Activated CD4-positive, alpha-beta T cell treated with anti-CD3 and anti-CD28 coated beads for 24 hours (primary cell): ENCODE measurements around the gene CFAP74.
A peak's percentile ranks its signal among the peaks of the same experiment; 100 is the strongest.
"Not testable (repeated sequence)": the region's sequence is repeated elsewhere in the genome, so short reads cannot be mapped to it uniquely, and the experiment has no call there.

ENCODE experiments used
- DNase-seq, 2 donors: peaks; one replicate each; pipeline ENCODE4 v3.0.0-alpha.2; 2020; ENCODE audit warnings: low read depth in 2 of 2

CFAP74 gene

DNA sequence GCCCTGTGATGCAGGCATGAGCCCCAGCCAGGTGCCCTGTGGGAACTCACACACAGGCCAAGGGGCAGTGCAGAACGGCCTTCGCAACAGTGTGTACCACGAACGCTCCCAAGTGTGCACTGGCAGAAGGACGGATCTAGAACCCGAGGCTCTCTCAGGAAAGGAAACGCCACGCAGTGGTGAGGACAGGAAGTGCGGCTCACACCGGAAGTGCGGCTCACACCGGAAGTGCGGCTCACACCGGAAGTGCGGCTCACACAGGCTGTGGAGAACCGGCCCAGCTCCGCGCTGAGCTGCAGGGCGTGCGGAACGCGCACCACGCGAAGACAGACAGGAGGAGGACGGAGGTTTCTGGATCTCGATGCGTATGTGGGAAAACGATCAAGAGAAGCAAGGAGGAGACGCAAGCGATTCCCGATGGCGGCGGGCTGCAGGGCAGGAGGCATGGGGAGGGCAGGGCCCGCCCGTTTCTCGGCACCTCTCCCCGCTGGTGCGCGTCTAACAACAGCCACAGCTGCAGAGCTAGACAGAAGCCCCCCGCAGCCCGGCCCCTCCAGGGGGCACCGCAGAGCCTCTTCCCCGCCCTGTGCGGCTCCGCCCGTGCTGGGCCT is 48.6 kb downstream of the CFAP74 start:
- peak in 1 of 2 donors; percentile 13 for DNase-seq

DNA sequence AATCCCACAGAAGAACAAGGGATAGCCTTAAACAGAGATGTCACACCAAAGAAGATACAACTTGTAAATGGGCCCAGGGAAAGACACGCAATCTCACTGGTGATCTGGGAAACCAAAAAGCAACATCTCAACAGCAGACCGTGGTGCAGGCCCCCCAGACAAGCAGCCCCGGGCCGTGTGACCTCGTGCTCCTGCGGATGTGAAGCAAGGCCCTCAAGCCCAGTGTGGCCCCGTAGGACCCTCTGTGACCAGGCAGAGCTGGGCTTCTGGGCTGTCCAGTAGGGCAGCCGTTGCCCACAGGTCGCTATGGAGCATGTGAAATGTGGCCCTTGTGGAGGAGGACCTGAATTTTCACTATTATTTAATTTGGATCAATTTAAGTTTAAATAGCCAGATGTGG is 49.6 kb downstream of the CFAP74 start:
- DNase-seq = no peak

DNA sequence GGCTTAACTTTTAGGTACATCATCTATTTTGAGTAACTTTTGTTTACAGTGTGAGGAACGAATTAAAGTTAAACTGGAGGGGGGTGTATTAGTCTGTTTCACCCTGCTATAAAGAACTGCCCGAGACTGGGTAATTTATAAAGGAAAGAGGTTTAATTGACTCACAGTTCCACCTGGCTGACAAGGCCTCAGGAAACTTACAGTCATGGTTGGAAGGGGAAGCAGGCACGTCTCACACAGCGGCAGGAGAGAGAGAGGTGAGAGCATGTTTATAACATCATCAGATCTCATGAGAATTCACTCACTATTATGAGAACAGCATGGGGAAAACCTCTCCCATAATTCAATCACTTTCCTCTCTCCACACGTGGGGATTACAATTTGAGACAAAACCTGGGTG is 52.6 kb downstream of the CFAP74 start:
- no peak for DNase-seq

DNA sequence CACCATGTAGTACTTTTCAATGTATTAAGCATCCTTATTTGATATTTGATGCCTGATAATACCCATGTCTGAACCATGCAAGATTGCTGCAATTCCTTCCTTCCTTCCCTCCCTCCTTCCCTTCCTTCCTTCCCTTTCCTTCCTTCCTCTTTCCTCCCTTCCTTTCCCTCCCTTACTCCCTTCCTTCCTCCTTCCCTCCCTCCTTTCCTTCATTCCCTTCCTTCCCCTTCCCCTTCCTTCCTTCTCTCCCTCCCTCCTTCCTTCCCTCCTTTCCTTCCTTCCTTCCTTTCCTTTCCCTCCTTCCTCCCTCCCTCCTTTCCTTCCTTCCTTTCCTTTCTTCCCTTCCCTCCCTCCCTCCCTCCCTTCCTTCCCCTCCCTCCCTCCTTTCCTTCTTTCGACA is 54.8 kb downstream of the CFAP74 start:
- no peak for DNase-seq

DNA sequence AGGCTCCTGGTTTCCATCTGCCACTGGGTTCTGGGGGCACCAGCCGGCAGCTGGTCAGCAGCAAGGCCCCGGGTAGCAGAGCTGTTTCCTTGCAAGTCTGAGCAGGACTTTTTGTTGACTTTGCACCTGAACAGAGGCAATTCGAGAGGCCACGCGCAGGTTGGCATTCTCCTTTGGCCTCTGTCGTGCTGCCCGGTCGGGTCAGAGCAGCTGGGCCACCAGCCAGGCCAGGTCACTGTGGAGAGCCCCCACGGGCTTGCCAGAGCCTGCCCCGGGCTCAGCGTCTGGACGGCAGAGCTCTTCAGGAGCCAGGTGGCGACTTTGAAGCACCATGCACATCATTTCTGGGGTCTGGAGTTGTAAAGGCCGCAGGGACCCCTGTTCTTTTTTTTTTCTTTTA is 56.1 kb downstream of the CFAP74 start:
- DNase-seq = no peak

DNA sequence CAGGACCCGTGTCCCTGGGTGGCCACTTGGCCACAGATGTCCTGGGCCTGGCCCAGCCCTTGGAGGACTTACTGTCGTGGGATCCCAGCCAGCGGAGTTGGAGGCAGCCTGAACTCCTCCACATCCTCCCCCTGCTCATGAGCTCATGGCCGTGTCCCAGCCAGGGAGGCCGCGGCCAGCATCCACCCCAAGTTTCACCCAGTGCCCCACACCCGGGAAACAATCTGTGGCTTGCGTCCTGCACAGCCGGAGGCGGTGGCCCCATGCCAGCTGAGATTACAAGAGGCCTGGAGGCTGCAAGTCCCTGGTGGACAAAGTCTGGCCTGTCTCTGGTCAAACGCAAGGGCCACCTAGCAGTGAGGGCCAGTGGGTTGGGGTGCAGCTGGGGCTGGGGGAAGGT is 57.0 kb downstream of the CFAP74 start:
- DNase-seq = no peak

DNA sequence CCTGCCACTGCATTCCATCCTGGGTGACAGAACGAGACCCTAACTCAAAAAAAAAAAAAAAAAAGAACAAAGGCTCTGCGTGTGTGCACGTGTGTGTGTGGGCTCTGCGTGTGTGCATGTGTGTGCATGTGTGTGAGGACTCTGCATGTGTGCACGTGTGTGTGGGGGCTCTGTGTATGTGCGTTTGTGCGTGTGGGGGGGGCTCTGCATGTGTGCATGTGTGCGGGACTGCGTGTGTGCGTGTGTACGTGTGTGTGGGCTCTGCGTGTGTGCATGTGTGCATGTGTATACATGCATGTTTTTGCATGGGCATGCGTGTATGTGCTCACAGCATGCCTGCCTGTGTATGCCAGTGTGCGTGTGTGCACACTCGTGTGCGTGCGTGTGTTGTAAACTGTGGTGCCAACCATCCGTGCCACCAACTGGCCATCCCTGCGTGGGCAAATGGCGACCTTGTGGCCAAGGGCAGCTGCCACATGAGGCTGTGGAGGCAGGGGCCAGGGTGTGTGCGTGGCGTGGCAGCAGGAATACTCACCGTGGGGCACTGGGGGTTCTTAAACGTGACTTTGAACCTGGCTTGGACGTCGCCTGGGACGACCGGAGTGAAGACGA is 57.7 kb downstream of the CFAP74 start:
- no peak for DNase-seq

DNA sequence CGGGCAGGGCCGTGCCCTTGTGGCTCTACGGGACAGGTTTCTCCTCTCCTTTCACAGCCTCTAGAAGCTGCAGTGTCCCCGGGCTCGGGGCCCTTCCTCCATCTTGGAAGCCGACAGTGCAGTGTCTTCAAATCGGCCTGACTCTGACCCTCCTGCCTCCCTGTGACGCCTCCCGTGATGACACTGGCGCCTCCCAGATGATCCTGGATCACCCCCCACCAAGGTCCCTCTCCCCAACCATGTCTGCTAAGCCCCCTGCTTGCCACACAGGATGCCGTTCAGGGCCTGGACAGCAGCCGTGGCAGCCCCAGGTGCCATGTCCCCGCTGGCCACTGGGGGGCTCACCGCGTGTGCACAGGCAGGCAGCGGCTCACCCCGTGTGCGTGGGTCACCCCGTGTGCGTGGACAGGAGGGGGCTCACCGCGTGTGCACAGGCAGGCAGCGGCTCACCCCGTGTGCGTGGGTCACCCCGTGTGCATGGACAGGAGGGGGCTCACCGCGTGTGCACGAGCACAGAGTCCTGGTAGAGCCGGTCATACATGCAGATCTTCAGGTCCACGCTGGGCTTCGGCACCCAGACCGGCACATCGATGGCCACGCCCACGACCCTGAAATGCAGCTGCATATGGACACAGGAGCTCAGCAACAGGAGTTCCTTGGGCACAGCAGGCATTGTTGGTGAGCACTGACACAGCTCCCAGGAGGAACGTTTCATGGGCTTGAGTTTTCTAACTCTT is 59.6 kb downstream of the CFAP74 start:
- DNase-seq = peak; percentile 28 to 41

DNA sequence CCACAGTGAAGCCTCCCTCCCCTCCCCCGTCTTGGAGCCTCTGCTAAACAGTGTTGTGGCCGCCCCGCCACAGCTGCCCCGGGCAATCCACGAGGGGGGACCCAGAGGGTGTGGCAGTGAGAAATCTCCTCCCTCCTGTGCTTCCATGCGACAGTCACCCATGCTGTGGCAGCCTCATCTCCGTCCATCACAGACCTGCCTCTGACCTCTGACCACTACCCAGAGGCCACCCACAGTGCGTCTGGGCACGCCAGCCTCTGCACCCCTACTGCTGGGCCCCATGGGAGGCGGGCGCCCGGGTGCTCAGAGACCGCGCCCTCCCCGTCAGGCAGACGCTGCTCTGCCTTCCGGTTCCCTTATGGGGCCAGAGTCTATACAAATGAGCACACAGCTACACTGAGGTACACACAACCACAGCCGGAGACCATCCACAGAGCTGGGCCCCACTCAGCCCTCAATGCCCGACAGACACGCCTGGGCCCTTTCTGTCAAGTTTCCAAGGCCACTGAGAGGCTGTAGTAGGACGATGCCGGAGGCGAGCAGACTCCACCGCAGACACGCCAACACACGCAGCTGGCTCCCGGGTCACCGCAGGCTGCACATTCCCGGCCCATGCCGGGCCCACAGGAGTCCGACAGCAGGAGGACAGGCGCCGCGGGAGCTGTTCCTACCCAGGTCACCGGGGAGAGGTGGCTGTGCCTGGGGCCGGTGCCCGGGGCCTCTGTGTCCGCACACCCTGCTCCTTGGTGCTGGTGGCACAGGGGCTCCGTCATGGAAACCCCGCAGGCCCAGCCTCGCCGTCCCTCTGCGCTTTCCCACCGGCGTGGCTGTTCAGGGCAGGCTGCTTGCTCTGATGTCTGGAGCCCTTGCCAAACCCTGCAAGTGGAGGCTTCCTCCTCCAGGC is 60.6 kb downstream of the CFAP74 start:
- no peak for DNase-seq

DNA sequence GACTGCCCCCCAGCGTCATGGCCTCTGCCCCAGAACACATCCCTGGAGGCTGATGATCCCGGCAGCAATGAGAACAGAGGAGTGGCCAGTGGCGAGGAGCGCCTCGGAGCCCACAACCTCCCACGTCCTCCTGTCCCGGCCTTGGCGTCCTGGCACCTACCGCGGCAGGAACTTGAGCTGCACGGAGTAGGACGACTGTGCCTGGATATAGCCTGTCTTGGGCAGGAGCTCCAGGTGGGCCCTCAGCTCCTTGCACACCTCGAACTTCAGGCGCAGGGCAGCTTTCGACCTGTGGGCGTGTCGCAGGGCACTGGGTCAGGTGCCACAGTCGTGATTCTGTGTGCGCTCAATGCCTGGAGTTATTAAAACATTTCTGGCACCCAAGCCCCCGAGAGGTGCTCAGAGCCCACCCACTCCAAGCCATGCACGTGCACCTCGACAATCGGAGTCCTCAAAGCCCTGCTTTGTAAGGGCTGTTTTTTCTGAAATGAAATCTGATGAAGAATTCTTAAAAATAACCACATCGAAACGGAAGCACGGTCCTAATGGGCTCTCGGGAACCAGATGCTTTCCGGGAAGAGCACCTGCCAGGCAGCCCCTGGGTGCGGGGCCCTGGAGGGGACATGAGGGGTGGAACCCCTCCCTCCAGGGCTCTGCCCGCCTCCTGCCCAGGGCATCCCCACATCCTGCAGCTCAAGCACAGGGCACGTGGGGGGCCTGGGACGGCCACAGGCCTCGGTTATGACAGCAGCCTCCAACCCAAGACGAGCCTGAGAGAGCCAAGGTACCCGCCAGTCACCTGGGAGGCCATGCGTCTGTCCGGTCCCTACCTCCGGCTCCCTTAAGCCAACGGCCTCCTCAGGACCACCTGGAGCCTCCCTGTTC is 61.5 kb downstream of the CFAP74 start:
- no peak for DNase-seq

DNA sequence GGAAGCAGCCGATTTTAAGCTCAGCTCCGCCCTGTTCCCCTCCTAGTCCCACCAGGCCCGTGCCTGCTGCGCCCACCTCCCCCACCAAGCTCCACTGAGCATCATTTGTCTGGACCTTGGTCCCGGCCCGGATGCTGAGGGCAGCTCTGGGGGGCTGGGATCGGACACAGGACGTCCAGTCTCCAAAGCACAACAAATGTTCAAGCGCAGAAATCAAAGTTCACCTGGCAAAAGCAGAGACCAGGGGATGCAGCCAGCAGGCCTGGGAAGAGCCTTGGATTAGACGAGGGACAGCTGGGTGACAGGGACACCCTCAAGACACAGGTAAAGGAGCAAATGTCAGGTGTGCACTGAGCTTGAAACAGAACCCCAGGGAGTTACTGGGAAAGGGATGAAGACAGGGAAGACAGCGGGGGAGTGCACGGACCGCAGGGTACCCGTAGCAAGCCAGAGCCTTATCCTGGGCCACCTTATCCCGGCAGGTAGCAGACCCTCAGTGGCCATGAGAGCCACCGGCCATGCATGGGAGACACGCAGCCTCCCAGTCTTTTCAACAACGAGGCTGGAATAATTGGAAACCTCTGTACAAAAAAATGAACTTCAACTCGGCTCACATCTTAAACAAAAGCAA is 62.3 kb downstream of the CFAP74 start:
- no peak for DNase-seq

DNA sequence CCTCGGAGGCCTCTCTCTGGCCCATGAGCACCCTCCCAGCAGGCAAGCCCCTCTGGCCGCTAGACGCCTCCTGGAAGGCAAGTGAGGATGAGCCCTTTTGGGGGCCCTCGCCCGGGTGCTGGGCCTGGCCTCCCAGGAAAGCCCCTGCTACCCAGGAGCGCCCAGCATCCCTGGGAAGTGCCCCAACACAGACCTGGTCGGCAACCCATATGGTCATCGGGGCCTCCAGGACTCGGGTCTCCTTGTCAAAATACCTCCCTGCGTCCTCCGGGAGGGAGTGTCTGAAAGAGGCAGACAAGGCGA is 63.5 kb downstream of the CFAP74 start:
- DNase-seq = no peak

DNA sequence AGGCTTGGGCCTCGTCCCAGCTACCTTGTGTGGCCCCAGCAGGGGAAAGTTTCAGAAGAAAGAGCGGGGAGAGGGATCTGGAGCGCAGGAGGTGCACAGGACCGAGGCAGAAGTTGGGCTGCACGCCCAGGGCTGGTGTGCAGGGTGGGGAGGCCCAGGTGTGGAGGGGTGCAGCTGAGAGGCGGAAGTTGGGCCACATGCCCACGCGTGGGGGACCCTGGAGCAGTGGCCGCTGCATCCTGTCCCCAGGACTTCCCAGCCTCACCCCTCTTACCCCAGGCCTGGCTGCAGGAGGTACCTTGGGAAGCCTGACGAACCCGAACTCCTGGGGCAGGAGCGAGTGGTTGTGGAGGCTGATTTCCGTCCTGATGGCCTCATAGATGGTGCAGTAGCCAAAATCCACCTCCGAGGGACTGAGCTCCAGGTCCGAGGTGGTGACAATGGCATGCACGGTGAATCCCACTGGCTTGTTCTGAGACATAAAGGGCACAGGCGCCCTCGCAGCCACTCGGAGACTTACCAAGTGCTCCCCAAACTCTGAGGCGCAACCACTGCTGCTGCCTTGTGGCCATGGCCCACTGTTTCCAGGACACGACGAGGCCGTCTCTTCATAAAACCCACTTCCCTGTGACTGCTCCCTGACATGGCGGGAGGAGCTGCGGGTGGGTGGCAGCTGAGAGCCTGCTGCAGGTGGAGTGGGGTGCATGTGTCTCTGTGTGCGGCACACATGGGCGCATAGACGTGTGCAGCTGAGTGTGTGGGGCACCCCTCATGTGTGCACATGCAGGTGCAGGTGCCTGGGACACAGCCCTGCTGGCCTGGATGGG is 64.1 kb downstream of the CFAP74 start:
- DNase-seq = no peak

DNA sequence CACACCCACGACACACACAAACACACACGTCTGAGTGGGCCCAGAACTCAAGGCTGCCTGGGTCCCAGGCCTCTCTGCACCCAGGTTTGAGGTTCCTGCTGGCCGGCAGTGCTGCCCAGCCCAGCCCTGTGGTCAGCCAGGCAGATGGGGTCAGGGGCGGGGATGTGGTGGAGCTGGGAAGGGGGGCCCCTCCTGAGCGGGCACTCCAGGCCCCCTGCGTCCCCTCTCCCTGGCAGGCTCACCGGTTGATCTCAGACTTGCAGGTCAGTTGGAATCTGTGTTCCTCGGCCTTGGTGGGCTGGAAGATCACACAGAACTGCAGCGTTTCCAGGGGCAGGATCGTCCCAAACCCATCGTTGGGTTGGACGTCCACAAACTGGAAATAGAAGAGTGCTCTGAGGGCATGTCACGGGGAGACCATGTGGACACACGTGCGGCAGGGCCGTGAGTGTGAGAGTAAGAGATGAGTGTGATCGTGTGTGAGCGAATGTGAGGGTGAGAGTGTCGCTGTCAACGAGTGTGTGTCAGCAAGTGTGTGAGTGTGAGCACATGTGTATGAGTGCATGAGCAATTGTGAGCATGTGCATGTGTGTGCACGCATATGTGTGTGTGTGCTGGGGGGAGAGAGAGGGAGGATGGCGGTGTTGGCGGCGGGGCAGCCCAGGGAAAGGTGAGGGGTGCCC is 64.8 kb downstream of the CFAP74 start:
- DNase-seq = no peak

DNA sequence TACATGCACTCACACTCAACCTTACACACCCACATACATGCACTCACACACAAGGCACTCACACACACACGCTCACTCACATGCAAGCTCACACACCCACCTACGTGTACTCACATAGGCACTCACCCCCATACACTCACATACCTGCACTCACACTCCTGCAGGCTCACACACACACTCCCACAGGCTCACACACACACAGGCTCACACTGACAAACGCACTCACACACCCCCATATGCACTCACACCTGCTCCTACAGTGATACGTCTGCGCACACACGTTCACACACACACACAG is 65.4 kb downstream of the CFAP74 start:
- no peak for DNase-seq

DNA sequence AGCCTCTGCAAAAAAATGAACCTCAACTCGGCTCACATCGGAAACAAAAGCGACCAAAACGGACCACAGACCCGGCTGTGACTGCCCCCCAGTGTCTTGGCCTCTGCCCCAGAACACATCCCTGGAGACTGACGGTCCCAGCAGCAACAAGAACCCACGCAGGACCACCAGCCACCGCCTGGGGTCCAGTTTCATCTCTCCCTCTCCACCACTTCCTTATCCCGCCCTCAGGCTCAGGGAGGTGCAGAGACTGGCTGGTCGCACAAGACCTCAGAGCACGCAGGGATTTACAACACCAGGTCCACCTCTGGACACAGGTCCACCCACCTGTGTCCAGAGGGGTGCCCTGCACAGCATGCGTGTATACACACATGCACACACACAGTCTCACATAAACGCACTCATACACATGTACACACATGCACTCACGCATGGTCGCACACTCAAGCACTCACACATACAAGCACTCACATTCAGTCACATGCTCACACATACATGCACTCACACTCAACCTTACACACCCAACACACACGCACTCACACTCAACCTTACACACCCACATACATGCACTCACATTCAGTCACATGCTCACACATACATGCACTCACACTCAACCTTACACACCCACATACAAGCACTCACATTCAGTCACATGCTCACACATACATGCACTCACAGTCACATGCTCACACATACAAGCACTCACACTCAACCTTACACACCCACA is 65.9 kb downstream of the CFAP74 start:
- no peak for DNase-seq

DNA sequence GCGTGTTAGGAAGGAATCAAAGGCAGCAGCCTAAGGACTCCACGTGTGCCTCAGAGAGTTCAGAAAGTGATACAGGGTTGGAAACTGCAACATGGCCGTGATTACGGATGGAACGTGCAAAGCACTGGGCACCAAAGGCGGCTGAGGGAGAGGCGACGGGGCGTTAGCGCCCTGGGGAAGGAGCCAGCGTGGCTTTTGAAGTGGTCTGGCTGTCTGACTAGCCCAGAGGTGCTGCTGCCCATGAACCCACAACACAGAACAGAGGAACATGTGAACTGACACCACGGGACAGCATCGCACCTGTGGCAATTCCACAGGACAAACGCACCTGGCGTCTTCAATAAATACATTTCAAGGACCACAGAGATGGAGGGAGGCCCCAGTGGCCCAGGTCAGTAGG is 66.5 kb downstream of the CFAP74 start:
- DNase-seq = no peak

DNA sequence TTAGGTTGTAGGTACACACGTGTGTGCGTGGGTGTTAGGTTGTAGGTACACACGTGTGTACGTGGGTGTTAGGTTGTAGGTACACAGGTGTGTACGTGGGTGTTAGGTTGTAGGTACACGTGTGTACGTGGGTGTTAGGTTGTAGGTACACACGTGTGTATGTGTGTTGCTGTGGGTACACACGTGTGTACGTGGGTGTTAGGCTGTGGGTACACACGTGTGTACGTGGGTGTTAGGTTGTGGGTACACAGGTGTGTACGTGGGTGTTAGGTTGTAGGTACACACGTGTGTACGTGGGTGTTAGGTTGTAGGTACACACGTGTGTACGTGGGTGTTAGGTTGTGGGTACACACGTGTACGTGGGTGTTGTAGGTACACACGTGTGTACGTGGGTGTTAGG is 68.7 kb downstream of the CFAP74 start:
- not testable (repeated sequence) for DNase-seq
